Epithelial cell of prostate (primary cell): ENCODE data around the gene CREBL2.
"Not testable (repeated sequence)": the region's sequence is repeated elsewhere in the genome, so short reads cannot be mapped to it uniquely, and the experiment has no call there.

Source experiments
- DNase-seq: peaks from one replicate; pipeline ENCODE4 v3.0.0-alpha.2; 2011; ENCODE audit warnings: low read depth, low spot score
- H3K27ac ChIP-seq: fragments of 450-650 bp; 2 replicates; pipeline ENCODE4 v1.5.1; 2017; ENCODE audit warnings: mild to moderate bottlenecking

CREBL2 gene

DNA sequence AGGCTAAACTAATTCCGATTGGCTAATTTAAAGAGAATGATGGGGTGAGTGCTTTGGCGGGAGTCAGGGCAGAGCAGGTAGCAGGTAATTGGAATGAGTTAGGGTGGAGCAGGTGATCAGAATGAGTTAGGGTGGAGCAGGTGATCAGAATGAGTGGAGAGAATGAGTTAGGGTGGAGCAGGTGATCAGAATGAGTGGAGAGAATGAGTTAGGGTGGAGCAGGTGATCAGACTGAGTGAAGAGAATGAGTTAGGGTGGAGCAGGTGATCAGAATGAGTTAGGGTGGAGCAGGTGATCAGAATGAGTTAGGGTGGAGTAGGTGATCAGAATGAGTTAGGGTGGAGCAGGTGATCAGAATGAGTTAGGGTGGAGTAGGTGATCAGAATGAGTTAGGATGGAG is 15.7 kb upstream of the CREBL2 start:
- not testable (repeated sequence) for DNase-seq

DNA sequence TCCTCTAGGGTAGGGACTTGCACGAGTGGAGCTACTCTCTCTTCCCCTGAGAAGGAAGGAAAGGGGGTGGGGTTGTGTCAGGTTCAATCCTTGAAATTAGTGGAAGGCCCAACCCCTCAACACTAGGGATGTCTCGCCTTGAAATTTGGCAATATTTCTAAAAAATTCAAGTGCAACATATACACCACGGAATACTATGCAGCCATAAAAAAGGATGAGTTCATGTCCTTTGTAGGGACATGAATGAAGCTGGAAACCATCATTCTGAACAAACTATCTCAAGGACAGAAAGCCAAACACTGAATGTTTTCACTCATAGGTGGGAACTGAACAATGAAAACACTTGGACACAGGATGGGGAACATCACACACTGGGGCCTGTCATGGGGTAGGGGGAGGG is 15.1 kb upstream of the CREBL2 start:
- DNase-seq, H3K27ac ChIP-seq: not testable (repeated sequence)

More for the DNA sequence above, 15.7 kb upstream of the CREBL2 start:
- not testable (repeated sequence) for H3K27ac ChIP-seq

DNA sequence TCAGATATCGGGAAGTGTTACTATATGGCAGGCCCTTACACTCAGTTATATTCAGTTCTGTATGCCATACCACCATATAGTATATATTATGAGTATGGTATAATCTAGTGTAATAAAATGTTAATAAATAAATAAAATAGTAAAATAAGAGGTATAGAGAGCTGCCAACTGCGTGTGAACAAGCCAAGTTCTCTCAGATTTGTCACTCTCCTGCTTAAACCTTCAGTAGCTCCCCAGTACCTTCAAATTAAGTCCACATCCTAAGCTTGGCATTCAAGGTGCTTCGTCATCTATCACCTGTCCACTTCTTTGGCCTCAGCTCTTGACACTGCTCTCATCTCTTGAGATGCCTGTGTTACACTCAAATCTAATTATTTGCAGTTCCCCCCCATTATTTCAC is 12.8 kb upstream of the CREBL2 start:
- DNase-seq: no peak
- no peak overlapping the region for H3K27ac ChIP-seq

- no peak overlapping the region for H3K27ac ChIP-seq
- DNase-seq: no peak
Observed at GRCh38 chr12:12599750-12600643, 11.7 kb upstream of the CREBL2 start.

DNA sequence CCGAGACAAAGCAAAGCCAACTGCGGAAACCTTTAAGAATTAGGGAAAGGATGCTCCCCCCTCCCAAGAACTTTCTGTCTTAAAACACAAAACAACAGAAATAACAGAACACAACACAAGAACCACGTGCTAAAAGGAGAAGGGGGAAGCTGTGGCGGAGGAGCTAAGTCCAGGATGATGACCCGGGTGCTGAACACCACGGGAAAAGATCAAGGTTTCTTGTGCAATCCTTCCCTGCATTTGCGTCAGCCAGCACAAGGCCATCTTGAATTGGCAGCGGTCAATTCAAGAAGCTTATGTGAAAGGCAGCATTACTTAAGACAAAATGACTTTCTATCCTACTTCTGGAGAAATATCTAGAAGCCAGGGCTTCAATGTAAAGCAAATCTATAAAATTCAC is 11.0 kb upstream of the CREBL2 start:
- no peak for DNase-seq
- H3K27ac ChIP-seq: no peak overlapping the region

DNA sequence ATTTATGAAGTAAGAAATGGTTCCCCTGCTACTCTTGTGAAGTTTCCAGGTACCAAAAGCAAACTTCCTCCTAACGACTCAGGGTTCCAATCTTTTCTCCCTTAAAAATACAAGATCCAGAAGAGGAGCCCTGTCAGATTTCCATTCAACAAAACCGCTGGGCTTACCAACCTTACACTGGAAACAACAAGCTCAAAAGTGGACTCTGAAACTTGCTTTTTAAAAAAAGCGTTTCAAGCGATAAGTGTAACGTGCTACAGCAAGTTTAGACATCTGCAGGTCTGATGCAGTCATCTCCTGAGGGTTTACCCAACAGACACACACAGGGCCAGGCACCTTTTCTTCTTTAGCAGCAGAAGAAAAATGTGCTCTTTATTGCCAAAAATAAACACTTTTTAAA is 6.9 kb upstream of the CREBL2 start:
- no peak for DNase-seq
- peak overlapping the region; percentile 21 for H3K27ac ChIP-seq

DNA sequence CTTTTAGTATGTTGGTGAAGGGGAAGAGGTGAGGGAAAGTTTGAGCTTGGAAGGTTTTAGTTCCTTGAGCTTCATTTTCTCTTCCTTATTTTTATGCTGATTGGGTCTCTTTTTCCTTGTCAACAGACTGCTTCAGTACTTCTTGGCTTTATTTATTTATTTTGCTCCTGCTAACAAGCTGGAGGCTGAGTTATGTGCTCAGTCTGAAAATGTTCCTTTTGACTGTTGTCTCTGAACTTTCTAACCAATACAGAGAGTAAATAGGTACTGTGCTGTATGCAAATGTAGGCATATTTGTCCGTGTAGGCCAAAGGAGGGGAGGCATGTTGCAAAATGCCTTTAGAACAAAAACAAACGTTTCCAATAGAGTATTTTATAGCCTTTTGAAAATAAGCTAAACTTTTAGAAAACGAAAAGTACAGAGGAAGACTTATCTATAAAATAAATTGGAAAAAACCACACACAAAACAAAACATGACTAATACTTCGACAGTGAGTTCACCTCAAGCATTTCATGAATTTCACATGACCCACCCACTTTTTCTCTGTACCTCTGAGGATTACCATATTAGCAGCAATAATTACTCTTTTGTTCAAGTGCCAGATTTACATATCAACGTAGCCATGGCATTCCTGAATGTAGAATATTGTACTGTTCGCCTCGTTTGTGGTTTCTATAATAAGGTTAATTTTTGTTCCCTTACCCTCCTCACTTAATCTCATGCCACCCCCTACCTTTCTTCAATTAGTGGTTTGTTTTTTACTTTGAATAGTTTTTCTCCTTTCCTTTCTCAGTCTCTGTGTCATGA is 4.7 kb upstream of the CREBL2 start:
- peak overlapping the region; percentile 80 for H3K27ac ChIP-seq
- peak; percentile 48 for DNase-seq

GRCh38 chr12:12608557-12608957 is 3.1 kb upstream of the CREBL2 start:
- H3K27ac ChIP-seq: peak overlapping the region; percentile 80
- DNase-seq: no peak

GRCh38 chr12:12609692-12610091 is 2.0 kb upstream of the CREBL2 start:
- no peak overlapping the region for H3K27ac ChIP-seq
- DNase-seq: no peak

- DNase-seq: no peak
- H3K27ac ChIP-seq: peak overlapping the region; percentile 92
Observed at GRCh38 chr12:12610711-12611110, 965 bp upstream of the CREBL2 start.

DNA sequence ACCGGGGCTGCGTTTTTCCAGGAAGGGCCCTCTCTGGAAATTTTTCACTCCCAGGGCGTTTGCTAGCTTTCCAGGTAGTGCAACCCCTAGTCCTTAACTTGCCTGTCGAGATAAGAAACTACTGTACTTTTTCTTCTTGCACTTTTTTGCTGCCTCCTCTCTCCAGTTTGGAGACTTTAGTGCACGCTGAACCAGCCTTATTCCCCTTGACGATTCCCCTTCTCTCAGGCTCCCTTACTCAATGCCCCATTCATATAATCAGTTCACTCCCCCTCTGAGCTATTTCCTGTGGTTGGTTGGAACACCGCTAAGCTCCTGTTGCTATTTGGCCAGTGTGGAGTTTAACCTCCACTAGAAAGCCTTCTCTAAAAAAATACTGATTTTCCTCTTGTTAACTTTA is 682 bp downstream of the CREBL2 start:
- no peak for DNase-seq

GRCh38 chr12:12613344-12613743 is 1.7 kb downstream of the CREBL2 start:
- DNase-seq: no peak
- no peak overlapping the region for H3K27ac ChIP-seq

More for the DNA sequence above, 682 bp downstream of the CREBL2 start:
- peak overlapping the region; percentile 92 for H3K27ac ChIP-seq

- H3K27ac ChIP-seq: no peak overlapping the region
Observed at GRCh38 chr12:12614342-12614741, 2.7 kb downstream of the CREBL2 start.

DNA sequence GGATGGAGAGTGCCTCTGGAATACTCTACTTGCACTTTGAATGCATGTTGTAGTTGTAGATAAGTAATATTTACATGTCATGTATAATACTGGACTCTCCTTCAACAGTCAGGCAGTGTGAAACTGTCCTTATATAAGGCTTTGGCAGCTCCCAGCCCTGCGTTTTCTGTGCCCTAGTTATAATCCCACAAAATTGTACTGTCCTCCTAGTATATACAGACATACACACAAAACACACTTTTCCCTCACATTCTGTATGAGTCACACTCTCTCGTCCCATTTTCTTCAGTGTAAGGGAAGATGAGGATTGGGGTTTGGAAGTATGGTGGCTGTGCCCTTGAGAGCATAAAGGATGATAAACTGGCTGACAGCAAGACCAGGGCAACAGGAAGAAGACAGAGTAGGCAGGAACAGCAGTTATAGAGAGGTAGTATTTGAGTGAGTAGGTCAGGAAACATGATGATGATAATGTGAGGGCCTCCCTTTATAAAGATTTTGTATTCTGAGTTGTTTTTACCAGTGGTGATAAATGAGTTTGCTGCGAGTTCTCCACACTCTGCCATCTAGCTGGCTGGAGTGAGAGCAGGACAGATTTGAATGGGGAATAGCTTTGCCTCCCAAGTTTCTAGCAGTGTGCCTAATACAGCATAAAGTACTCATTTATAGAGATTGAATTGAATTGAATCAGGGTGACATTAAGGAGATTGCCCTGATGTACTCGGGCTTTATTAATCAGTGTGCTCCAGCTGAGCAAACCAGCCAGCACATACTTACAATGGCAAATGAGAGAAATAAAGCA is 5.0 kb downstream of the CREBL2 start:
- DNase-seq: no peak

More at GRCh38 chr12:12614342-12614741, 2.7 kb downstream of the CREBL2 start:
- no peak for DNase-seq

GRCh38 chr12:12618064-12618463 is 6.4 kb downstream of the CREBL2 start:
- DNase-seq, H3K27ac ChIP-seq: not testable (repeated sequence)

More for the DNA sequence above, 5.0 kb downstream of the CREBL2 start:
- H3K27ac ChIP-seq: no peak overlapping the region

GRCh38 chr12:12620730-12621315 is 9.1 kb downstream of the CREBL2 start:
- DNase-seq: no peak
- no peak overlapping the region for H3K27ac ChIP-seq

- no peak for DNase-seq
- no peak overlapping the region for H3K27ac ChIP-seq
Observed at GRCh38 chr12:12622418-12622817, 10.7 kb downstream of the CREBL2 start.

GRCh38 chr12:12624498-12624992 is 12.9 kb downstream of the CREBL2 start:
- H3K27ac ChIP-seq: no peak overlapping the region
- no peak for DNase-seq

DNA sequence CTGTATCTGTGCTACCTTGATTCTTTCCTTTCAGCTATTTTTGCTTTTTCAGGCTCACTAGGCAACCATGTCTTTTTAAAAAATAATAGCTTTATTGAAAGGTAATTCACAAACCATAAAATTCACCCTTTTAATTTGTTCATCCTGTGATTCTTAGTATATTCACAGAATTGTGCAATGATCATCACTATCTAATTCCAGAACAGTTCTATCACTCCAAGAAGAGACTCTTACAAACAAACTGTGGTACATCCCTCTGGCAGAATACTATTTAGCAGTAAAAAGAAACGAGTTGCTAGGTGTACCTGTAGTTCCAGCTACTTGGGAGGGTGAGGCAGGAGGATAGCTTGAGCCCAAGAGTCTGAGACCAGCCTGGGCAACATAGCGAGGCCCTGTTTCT is 14.8 kb downstream of the CREBL2 start:
- DNase-seq: no peak
- no peak overlapping the region for H3K27ac ChIP-seq

DNA sequence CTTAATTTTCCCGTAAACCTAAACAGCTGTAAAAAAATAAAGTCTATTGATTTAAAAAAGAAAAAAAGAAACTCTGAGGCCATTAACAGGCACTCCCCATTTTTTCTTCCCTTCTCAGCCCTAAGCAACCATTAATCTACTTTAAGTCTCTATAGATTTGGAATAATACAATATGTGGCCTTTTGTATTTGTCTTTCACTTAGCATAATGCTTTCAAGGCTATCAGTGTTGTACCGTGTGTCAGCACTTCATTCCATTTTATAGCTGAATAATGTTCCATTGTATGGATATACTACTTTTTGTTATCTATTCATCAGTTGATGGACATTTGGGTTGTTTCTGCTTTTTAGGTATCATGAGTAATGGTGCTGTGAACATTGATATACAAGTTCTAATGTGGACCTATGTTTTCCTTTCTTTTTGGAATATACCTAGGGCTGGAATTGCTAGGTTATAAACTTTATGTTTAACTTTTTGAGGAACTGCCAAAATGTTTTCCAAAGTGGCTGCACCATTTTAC is 15.7 kb downstream of the CREBL2 start:
- DNase-seq: no peak
- H3K27ac ChIP-seq: no peak overlapping the region
